Measurements from ENCODE around the gene DBNDD2. TPM values are rescaled to one million over a fixed set of nuclear protein-coding genes. Genes with fewer than 3 reads are reported as not detected.

Gene DBNDD2
- total RNA-seq, 2 donors from 2014 or later: 139 to 159 TPM

DNA sequence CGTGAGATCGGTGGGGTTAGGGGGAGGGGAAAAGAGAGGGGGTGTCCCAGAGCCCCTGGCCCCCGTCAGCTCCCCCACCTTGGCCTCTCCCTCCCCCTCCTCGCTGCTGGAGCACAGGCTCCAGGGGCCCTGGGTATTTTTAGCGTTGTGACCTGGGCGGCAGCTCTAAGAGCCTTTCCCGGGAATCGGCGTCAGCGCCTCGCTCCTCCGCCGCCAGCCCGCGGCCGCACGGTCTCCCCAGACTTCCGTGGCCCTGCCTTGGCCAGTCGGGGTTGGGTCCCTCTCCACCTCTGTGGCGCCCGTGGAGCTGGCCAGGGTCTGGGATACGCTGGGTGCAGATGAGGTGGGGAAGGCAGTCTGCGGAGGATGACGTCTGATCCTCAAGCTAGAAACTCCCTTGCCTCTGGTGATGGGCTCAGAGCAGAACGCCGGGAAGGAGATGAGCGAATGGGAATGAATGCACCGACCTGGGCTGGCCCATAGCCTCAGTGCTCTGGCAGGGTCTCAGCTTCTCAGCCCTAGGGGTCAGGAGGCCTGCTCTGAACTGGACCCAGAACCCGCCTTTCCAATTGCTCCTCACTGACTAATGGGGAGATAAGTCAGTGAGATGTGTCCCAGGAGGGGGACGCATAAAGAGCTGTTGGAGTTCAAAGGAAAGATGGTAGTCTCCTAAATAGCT lies 883 bp upstream of the DBNDD2 start:
- peaks cover 41% of the 10 kb centered on the region for H3K36me3 ChIP-seq

DNA sequence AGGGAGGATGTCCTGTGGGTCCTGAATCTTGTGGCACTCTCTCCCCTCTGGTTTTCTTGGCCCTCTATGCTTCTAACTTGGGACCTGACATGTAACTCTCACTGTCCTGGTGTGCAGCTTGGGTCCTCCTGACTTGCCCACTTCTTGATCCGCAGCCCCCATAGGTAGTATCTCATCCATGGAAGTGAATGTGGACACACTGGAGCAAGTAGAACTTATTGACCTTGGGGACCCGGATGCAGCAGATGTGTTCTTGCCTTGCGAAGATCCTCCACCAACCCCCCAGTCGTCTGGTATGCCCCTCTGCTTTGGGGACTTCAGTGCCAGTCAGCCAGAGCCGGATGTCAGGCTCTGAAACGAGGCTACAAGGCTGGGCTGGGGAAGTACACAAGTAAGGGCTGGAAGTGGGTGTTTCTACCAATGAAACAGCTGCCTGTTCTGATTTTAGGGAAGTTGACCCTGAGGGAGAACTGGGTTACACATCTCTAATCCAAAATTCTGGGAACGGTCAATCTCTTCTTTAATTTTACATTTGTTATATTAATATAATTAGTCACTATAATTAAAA lies 641 bp downstream of the DBNDD2 start:
- no peak for DNase-seq (ENCODE audit: low spot score)
- H3K27ac ChIP-seq: peak overlapping the region; percentile 97 to 99
- H3K4me1 ChIP-seq: peaks cover 0 to 49% of the 10 kb centered on the region in 2 donors
- H3K4me3 ChIP-seq: peak overlapping the region; percentile 76 to 77
- H3K9me3 ChIP-seq: no peaks in the 10 kb centered on the region
- peaks cover 44% of the 10 kb centered on the region for H3K36me3 ChIP-seq
- H3K27me3 ChIP-seq: no peaks in the 10 kb centered on the region
- TF ChIP-seq, protein P1, sequence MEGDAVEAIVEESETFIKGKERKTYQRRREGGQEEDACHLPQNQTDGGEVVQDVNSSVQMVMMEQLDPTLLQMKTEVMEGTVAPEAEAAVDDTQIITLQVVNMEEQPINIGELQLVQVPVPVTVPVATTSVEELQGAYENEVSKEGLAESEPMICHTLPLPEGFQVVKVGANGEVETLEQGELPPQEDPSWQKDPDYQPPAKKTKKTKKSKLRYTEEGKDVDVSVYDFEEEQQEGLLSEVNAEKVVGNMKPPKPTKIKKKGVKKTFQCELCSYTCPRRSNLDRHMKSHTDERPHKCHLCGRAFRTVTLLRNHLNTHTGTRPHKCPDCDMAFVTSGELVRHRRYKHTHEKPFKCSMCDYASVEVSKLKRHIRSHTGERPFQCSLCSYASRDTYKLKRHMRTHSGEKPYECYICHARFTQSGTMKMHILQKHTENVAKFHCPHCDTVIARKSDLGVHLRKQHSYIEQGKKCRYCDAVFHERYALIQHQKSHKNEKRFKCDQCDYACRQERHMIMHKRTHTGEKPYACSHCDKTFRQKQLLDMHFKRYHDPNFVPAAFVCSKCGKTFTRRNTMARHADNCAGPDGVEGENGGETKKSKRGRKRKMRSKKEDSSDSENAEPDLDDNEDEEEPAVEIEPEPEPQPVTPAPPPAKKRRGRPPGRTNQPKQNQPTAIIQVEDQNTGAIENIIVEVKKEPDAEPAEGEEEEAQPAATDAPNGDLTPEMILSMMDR (IDR thresholded peaks at IDR 0.05): no peak

More for the DNA sequence above, 883 bp upstream of the DBNDD2 start:
- peak overlapping the region; percentile 76 to 77 for H3K4me3 ChIP-seq
- peaks cover 0 to 49% of the 10 kb centered on the region in 2 donors for H3K4me1 ChIP-seq
- peak overlapping the region; percentile 97 to 99 for H3K27ac ChIP-seq
- TF ChIP-seq, protein P1 (IDR thresholded peaks at IDR 0.05): no peak
- no peaks in the 10 kb centered on the region for H3K9me3 ChIP-seq
- H3K27me3 ChIP-seq: no peaks in the 10 kb centered on the region
- DNase-seq (ENCODE audit: low spot score): peak; percentile 69

DNA sequence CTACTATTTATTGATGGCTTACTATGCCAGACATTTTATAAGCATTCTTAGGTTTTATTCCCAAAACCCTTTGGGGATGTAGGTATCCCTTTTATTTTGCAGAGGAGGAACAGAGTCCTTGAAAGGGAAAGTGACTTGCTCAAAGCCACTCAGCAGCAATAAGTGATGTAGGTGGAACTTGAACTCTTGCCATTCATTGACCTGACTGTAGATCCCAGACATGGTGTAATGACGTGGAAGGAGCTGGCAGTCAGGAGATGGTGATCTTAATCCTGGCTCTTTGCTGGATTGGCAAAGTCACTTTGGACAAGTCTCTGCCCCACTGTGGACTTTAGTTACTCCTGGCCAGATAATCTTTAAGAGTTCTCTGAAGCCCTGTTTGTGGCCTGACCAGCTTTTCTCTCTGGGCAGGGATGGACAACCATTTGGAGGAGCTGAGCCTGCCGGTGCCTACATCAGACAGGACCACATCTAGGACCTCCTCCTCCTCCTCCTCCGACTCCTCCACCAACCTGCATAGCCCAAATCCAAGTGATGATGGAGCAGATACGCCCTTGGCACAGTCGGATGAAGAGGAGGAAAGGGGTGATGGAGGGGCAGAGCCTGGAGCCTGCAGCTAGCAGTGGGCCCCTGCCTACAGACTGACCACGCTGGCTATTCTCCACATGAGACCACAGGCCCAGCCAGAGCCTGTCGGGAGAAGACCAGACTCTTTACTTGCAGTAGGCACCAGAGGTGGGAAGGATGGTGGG lies 1.6 kb downstream of the DBNDD2 start:
- no peaks in the 10 kb centered on the region for H3K9me3 ChIP-seq
- TF ChIP-seq, protein P1 (IDR thresholded peaks at IDR 0.05): no peak
- peaks cover 0 to 46% of the 10 kb centered on the region in 2 donors for H3K4me1 ChIP-seq
- no peaks in the 10 kb centered on the region for H3K27me3 ChIP-seq
- no peak overlapping the region for H3K4me3 ChIP-seq
- H3K36me3 ChIP-seq: peaks cover 44% of the 10 kb centered on the region
- DNase-seq (ENCODE audit: low spot score): no peak
- H3K27ac ChIP-seq: peak overlapping the region; percentile 97 to 99

- Histone ChIP-seq H3K36me3 (peaks cover 44% of the 10 kb centered on the region), H3K4me3 (no peak overlapping the region), H3K9me3 (no peaks in the 10 kb centered on the region), H3K27me3 (no peaks in the 10 kb centered on the region), H3K27ac (peak overlapping the region; percentile 97 to 99), H3K4me1 (peaks cover 0 to 47% of the 10 kb centered on the region in 2 donors)
- no peak for DNase-seq (ENCODE audit: low spot score)
- TF ChIP-seq, protein P1 (IDR thresholded peaks at IDR 0.05): no peak
Measured at GRCh38 chr20:45410887-45411286, 2.8 kb downstream of the DBNDD2 start.

GRCh38 chr20:45412653-45413052 lies 4.6 kb downstream of the DBNDD2 start:
- peaks cover 0 to 57% of the 10 kb centered on the region in 2 donors for H3K4me1 ChIP-seq
- no peak overlapping the region for H3K27ac ChIP-seq
- no peaks in the 10 kb centered on the region for H3K9me3 ChIP-seq
- TF ChIP-seq, protein P1 (IDR thresholded peaks at IDR 0.05): no peak
- no peak overlapping the region for H3K4me3 ChIP-seq
- H3K36me3 ChIP-seq: peaks cover 44% of the 10 kb centered on the region
- DNase-seq (ENCODE audit: low spot score): no peak
- H3K27me3 ChIP-seq: no peaks in the 10 kb centered on the region

All from right atrium auricular region (tissue), 2 donors.